Activated naive CD8-positive, alpha-beta T cell (primary cell): ENCODE measurements around the gene PTPRG.

Experiments
- H3K27ac Mint-ChIP-seq: one replicate; pipeline ENCODE4 v1.8.0; 2021; ENCODE audit warnings: mixed read lengths
- H3K27me3 Mint-ChIP-seq: one replicate; pipeline ENCODE4 v1.8.0; 2021; ENCODE audit warnings: mixed read lengths
- H3K36me3 Mint-ChIP-seq: one replicate; pipeline ENCODE4 v1.8.0; 2021; ENCODE audit warnings: mixed read lengths
- H3K4me1 Mint-ChIP-seq: one replicate; pipeline ENCODE4 v1.8.0; 2021; ENCODE audit warnings: low read depth, mixed read lengths
- H3K4me3 Mint-ChIP-seq: one replicate; pipeline ENCODE4 v1.8.0; 2021; ENCODE audit warnings: mild to moderate bottlenecking, mixed read lengths
- H3K9me3 Mint-ChIP-seq: one replicate; pipeline ENCODE4 v1.8.0; 2021; ENCODE audit warnings: low read depth, mixed read lengths

PTPRG gene

DNA sequence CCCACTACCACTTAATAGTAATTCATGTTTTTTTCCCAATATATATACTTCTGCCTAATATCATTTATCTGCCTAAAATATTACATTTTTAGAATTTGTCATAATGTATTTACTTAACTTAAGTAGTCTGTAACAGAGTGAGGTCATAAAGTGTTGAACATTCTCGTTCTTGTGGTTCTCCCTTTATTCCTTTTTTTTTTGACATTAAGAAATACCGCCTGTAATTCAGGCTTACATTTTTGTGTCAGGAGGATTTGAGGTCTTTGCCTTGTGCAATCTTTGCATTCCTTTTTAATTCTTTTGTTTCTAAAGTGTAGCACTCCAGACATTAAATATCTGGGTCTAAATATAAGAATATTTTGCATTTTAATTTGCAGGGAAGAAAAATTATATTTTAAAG, 315.4 kb downstream of the PTPRG start:
- Mint-ChIP-seq H3K4me3 (no peak overlapping the region), H3K36me3 (no peaks in the 10 kb centered on the region), H3K9me3 (no peaks in the 10 kb centered on the region), H3K4me1 (no peaks in the 10 kb centered on the region), H3K27ac (no peak overlapping the region), H3K27me3 (no peaks in the 10 kb centered on the region)

DNA sequence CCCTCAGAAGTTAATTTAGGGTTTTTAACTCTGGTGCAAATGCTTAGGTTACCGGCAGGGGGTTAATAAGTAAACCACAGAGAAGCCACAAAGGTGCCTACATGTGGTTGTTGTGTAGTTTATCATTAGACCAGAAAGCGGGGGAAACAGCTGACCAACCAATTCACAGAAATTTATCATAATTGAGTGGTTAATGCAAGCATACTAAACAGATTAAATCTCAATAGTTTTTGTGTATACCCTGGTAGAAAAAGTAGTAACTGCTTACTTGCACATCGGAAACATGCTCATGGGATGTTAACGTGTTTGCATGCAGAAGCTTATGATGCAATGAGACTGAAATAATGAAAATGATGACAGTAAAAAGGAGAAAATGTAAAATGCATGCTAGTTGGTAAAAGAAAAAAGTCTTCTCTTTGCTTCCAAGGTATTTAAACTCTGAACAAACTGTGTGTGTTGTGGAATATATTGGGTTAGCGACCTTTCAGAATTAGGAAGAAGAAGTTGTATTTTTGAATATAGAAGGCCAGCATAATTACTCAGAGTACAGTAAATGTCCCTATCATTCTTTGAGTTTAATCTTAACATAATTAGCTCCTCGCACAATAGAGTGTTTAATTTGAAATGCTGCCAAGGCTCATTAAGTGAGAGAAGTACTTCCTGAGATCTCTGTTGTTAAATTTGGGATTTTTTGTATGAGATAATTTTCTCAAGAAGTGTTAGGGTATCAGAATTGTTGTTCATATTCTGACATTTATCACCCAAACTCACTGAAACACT, 316.2 kb downstream of the PTPRG start:
- Mint-ChIP-seq H3K4me3 (no peak overlapping the region), H3K27ac (no peak overlapping the region), H3K36me3 (no peaks in the 10 kb centered on the region), H3K9me3 (no peaks in the 10 kb centered on the region), H3K27me3 (no peaks in the 10 kb centered on the region), H3K4me1 (no peaks in the 10 kb centered on the region)

- Mint-ChIP-seq H3K9me3 (no peaks in the 10 kb centered on the region), H3K36me3 (no peaks in the 10 kb centered on the region), H3K27me3 (peaks cover 3% of the 10 kb centered on the region), H3K27ac (no peak overlapping the region), H3K4me1 (no peaks in the 10 kb centered on the region), H3K4me3 (no peak overlapping the region)
These were observed 320.9 kb downstream of the PTPRG start for GRCh38 chr3:61882253-61882652.

DNA sequence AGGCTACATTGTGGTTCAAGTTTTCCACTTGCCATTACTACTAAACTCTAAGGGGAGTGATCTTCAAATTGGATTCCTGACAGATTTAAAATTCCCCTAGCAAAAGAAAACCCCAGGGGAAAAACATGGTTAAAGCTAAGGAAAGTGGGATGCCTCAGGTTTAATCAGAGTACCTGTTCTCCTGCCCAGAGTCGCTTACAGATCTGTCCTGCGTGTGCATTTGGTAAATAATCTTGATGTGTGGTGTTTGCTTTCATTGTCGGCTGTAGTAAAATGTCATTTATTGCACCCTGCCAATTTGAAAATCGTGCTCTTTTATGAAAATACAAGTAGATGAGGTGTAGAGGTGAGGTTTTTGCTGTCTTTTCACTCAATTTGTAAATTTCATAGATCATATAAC, 323.4 kb downstream of the PTPRG start:
- no peaks in the 10 kb centered on the region for H3K36me3 Mint-ChIP-seq
- H3K27me3 Mint-ChIP-seq = peaks cover 3% of the 10 kb centered on the region
- no peaks in the 10 kb centered on the region for H3K4me1 Mint-ChIP-seq
- no peaks in the 10 kb centered on the region for H3K9me3 Mint-ChIP-seq
- H3K4me3 Mint-ChIP-seq = no peak overlapping the region
- H3K27ac Mint-ChIP-seq = no peak overlapping the region

DNA sequence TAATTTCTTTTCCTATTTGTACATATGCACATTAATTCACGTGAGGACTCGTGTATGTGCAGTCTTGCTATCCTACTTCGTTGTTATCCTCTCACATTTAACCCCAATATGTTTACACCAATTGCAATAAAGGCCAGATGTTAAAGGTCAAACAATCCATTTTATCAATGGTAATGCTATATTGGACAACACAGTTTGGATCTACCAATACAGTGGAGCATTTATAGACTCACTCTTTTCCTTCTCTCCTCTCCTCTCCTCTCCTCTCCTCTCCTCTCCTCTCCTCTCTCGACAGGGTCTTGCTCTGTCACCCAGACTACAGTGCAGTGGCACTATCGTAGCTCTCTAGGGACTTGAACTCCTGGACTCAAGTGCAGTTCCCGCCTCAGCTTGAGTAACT, 324.0 kb downstream of the PTPRG start:
- H3K27me3 Mint-ChIP-seq = peaks cover 3% of the 10 kb centered on the region
- H3K4me3 Mint-ChIP-seq = no peak overlapping the region
- no peaks in the 10 kb centered on the region for H3K4me1 Mint-ChIP-seq
- no peak overlapping the region for H3K27ac Mint-ChIP-seq
- no peaks in the 10 kb centered on the region for H3K9me3 Mint-ChIP-seq
- no peaks in the 10 kb centered on the region for H3K36me3 Mint-ChIP-seq

DNA sequence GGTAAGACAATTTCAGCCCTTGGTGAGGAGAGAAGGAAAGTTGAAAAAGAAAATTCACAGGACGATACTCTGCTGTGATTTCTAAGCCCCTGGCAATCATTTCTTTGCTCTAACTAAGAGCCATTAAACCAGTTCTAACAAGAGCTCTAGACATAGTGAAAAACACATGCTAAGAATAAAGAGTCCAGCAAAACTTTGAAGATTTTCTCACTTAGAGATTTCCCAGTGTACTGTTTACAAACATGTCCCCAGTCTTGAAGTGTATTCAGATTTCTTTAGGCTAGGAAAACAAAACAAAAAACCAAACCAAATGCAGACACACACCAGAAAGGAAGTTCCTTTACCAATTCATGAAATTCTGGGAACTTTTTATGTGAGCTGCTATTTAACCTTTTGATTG, 325.8 kb downstream of the PTPRG start:
- H3K27me3 Mint-ChIP-seq = peaks cover 3% of the 10 kb centered on the region
- H3K4me3 Mint-ChIP-seq = no peak overlapping the region
- H3K4me1 Mint-ChIP-seq = no peaks in the 10 kb centered on the region
- no peak overlapping the region for H3K27ac Mint-ChIP-seq
- no peaks in the 10 kb centered on the region for H3K36me3 Mint-ChIP-seq
- no peaks in the 10 kb centered on the region for H3K9me3 Mint-ChIP-seq

DNA sequence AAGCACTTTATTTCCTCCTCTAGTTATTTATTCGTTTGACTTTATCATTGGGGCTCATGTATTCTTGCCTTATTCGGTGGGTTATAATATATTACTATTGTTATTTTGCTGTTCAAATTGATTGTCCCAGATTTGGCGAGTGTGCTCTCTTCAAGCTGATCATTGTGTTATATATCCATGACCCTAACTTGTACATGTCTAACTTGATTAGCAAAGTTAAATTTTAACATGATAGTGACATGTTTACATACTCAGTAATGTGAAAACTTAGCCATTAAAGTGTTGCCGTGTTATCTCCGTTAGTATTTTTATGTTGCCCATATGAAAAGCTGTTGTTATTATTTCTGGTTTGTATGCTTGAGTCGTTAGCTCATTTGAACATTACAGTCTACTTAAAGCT, 327.9 kb downstream of the PTPRG start:
- Mint-ChIP-seq H3K9me3 (no peaks in the 10 kb centered on the region), H3K27ac (no peak overlapping the region), H3K36me3 (no peaks in the 10 kb centered on the region), H3K4me3 (no peak overlapping the region), H3K4me1 (peaks cover 5% of the 10 kb centered on the region), H3K27me3 (peaks cover 1% of the 10 kb centered on the region)

DNA sequence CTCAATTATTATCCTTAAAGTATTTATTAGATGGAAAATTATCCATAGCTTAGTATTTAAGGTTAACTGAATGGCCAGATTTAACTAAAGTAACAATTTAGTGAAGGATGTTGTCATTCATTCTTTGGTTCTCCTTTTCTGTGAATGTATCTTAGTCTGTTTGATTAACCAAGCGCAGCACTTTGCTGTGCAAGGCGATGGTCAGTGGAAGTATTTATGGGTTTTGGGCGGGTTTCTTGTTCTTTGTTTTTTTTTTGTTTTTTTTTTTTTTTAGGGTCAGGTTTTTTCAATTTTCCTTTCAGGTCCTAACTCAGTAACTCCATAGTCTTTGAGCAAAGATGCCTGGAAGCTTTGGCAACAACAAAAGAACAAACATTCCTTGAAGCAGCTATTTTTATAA, 328.8 kb downstream of the PTPRG start:
- Mint-ChIP-seq H3K36me3 (no peaks in the 10 kb centered on the region), H3K4me1 (peaks cover 14% of the 10 kb centered on the region)

DNA sequence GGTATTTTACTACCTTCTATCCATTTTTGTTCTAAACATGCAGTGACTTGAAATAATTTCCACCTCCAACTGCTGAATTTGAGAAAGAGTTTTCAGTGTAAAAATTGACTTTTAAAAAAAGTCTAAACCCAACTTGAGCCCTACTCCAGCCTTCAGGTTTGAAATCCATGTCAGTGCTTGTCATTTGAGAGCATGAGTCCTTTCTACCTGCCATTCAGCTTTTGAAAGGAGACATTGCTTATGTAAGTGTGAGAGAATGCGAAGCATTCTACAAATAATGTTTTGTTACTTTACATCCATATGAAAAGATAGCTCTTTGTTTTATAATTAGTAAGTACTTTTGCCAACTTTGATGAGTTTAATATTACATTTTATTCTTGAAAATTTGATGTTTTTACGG, 329.2 kb downstream of the PTPRG start:
- Mint-ChIP-seq H3K36me3 (no peaks in the 10 kb centered on the region), H3K9me3 (no peaks in the 10 kb centered on the region), H3K4me1 (peaks cover 18% of the 10 kb centered on the region), H3K27ac (no peak overlapping the region), H3K4me3 (no peak overlapping the region), H3K27me3 (no peaks in the 10 kb centered on the region)

More for the DNA sequence above, 328.8 kb downstream of the PTPRG start:
- Mint-ChIP-seq H3K4me3 (no peak overlapping the region), H3K27ac (no peak overlapping the region), H3K9me3 (no peaks in the 10 kb centered on the region), H3K27me3 (no peaks in the 10 kb centered on the region)

DNA sequence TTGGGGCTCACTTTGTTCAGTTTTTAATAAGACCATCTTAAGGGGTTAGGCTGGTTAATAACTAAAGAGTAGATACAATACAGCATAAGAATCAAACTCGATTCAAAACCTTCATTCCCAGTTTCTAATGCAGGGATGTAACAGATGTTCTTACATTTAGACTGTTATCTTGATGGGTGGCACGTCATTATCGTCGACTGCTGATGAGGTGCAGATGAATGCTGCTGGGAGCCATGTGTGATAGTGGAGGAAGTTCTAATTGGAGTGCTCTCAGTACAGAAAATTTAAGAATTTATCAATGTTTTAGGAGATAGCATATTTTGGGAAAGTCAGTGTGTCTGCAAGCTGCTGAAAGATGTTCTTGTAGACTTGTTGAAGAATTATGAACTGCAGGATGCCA, 331.5 kb downstream of the PTPRG start:
- no peaks in the 10 kb centered on the region for H3K36me3 Mint-ChIP-seq
- no peak overlapping the region for H3K4me3 Mint-ChIP-seq
- H3K9me3 Mint-ChIP-seq = no peaks in the 10 kb centered on the region
- peaks cover 18% of the 10 kb centered on the region for H3K4me1 Mint-ChIP-seq
- no peak overlapping the region for H3K27ac Mint-ChIP-seq
- no peaks in the 10 kb centered on the region for H3K27me3 Mint-ChIP-seq

DNA sequence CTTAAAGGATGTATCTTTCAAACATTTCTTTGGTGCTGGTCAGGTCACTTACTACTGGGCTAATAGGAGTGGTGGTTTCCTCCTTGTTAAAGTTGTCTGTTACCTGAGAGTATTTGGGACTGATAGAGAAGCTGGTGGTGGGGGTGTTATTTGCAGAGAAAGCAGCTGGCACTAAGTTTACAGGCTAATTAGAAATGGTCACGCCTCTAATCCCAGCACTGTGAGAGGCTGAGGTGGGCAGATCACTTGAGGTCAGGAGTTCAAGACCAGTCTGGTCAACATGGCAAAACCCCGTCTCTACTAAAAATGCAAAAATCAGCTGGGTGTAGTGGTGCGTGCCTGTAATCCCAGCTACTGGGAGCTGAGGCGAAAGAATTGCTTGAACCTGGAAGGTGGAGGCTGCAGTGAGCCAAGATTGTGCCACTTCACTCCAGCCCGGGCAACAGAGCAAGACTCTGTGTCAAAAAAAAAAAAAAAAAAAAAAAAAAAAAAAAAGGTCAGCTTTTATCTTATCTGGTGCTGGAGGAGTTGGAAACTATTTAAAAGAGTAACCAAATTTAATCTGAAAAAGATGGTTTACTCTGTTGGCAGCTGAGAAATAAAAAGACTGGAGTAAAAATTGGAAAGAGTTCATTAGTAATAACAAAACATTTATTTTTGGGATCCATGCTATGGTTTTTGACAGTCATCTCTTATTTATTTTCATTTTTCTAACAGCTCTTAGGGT, 332.6 kb downstream of the PTPRG start:
- no peaks in the 10 kb centered on the region for H3K27me3 Mint-ChIP-seq
- no peak overlapping the region for H3K4me3 Mint-ChIP-seq
- no peaks in the 10 kb centered on the region for H3K36me3 Mint-ChIP-seq
- no peaks in the 10 kb centered on the region for H3K9me3 Mint-ChIP-seq
- H3K4me1 Mint-ChIP-seq = peaks cover 18% of the 10 kb centered on the region
- no peak overlapping the region for H3K27ac Mint-ChIP-seq

DNA sequence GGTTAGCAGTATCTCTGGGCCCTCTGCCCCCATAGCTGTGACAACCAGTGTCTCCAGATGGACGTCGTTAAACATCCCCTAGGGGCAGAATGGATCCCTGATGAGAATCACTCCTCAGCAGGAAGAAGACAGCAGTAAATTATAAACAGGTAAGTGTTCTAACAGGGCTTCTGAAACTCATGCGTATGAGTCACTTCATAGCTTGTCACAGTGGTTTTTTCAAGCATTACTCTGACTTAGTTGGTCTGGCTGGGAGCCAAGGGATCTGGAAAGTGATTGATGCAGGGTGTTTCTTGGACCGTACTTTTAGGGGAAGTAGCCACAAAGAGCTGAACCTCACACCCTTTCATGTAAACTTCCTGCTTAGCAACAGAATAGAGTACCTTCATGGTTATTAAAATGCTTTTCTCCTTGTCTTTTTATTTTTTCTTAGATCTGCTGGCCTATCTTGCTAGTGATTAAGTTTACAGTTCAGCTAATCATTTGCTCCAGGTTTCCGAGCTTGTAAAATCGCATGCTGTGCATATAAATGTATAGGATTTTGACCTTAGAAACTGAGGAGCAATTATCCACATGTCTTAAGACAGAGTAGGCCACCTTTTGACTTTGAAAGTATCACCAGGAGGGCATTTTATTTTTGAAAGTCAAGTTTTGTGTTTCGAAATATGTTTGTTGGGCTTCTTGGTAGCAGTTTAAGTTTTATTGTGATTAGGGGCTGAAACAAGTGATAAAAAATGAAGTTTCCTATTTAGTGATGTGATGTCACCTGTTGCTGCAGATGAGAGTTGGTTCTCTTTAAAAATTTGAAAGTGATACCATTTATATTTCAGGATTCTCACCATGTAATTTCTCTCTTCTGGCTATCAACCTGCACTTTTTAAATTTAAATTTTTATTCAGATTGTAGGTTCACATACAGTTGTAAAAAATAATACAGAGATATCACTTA, 333.9 kb downstream of the PTPRG start:
- peak overlapping the region; percentile 70 for H3K27ac Mint-ChIP-seq
- H3K27me3 Mint-ChIP-seq = no peaks in the 10 kb centered on the region
- no peaks in the 10 kb centered on the region for H3K36me3 Mint-ChIP-seq
- no peak overlapping the region for H3K4me3 Mint-ChIP-seq
- H3K4me1 Mint-ChIP-seq = peaks cover 18% of the 10 kb centered on the region
- H3K9me3 Mint-ChIP-seq = no peaks in the 10 kb centered on the region

GRCh38 chr3:61896251-61896650, 334.9 kb downstream of the PTPRG start:
- Mint-ChIP-seq H3K27ac (no peak overlapping the region), H3K4me1 (peaks cover 18% of the 10 kb centered on the region), H3K27me3 (no peaks in the 10 kb centered on the region), H3K4me3 (no peak overlapping the region), H3K36me3 (no peaks in the 10 kb centered on the region), H3K9me3 (no peaks in the 10 kb centered on the region)

DNA sequence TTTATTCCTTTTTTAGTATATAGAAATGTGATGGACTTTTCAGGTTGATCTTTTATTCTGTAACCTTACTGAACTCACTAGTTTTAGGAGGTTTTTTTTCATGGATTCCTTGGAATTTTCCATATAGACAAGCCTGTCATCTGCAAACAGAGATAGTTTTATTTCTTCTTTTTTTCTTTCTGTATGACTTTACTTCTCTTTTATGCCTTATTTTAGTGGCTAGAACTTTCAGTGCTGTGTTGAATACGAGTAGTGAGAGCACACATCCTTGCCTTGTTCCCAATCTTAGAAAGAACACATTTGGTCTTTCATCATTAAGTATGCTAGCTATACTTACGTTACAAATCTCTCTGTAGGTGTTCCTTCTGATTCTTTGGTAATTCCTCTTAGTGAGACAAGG, 336.5 kb downstream of the PTPRG start:
- peaks cover 18% of the 10 kb centered on the region for H3K4me1 Mint-ChIP-seq
- H3K27me3 Mint-ChIP-seq = no peaks in the 10 kb centered on the region
- H3K4me3 Mint-ChIP-seq = no peak overlapping the region
- H3K9me3 Mint-ChIP-seq = no peaks in the 10 kb centered on the region
- H3K36me3 Mint-ChIP-seq = no peaks in the 10 kb centered on the region
- H3K27ac Mint-ChIP-seq = no peak overlapping the region
